Activated CD8-positive, alpha-beta memory T cell treated with anti-CD3 and anti-CD28 coated beads for 1 hour (primary cell): ENCODE data around the gene STEEP1.
A peak's percentile ranks its signal among the peaks of the same experiment; 100 is the strongest.

Source experiments
- DNase-seq, 2 donors: peaks; one replicate each; pipeline ENCODE4 v3.0.0-alpha.2; 2020; ENCODE audit warnings: low read depth in 1 of 2; ENCODE audit errors: extremely low read depth in 1 of 2

The STEEP1 gene

GRCh38 chrX:119489212-119490074 lies 75.8 kb downstream of the STEEP1 start:
- no peak for DNase-seq

GRCh38 chrX:119488749-119489148 lies 76.5 kb downstream of the STEEP1 start:
- DNase-seq: peak in 1 of 2 donors; percentile 8
